HG02798 (cell line): ENCODE measurements around the gene RHOD.

Experiments
- ATAC-seq: cut with Tn5 transposase; IDR thresholded peaks from one replicate; pipeline ENCODE4 v1.9.1; 2021; ENCODE audit warnings: mild to moderate bottlenecking; ENCODE audit not compliant: unreplicated experiment, poor library complexity

Gene RHOD

GRCh38 chr11:67056267-67057204 lies at the start of gene RHOD:
Gene RHOD (plus strand): TSS chr11:67056847. CDS start chr11:67056903, 56 bp downstream.
- ATAC-seq = no peak

GRCh38 chr11:67007126-67007525 lies 49.5 kb upstream of the RHOD start:
- no peak for ATAC-seq

GRCh38 chr11:67010296-67010905 lies 46.2 kb upstream of the RHOD start:
- ATAC-seq = no peak

DNA sequence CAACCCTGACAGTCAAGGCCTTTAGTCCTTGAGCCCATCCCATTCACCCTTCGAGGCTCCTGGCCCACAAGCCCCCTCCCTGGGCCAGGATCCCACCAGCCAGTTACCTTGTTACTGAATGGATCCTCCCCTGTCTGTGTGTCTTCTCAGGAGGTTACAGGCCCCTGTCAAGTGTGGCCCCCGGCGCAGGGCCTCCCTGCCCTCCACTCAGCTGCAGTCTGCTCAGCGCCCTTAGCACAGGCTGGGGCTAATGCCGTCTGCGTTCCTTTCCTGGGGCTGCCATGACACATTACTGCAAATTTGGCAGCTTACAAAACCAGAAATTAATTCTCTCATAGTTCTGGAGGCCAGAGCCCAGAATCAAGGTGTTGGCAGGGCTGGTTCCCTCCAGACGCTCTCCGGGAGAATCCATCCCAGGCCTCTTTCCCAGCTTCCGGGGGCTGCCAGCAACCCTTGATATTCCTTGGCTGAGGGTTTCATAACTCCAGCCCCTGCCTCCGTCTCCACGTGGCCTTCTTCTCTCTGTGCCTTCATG lies 43.1 kb upstream of the RHOD start:
- ATAC-seq = no peak

DNA sequence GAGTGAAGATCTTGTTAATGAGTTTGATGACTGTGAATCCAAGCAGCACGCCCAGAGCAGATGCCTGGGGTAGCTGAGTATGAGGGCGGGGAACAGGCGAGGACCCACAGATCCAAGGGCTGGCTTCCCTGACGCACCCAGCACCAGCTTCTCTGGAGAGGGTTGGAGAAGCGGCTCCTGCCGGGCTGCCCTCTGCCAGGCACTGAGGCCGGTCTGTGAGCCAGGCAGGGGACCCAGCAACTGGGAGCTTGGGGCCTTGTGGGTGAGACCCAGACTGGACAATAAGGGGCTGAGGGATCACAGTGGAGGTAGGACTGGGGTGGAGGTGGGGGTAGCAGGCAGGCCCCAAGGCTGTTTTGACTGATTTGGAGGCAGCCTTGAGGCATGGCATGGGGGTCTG lies 42.3 kb upstream of the RHOD start:
- no peak for ATAC-seq

- ATAC-seq = no peak
Measured at GRCh38 chr11:67015048-67015447, 41.6 kb upstream of the RHOD start.

GRCh38 chr11:67016550-67016949 lies 40.1 kb upstream of the RHOD start:
- no peak for ATAC-seq

- no peak for ATAC-seq
Measured at GRCh38 chr11:67020949-67021348, 35.7 kb upstream of the RHOD start.

- no peak for ATAC-seq
Measured at GRCh38 chr11:67022341-67022933, 34.2 kb upstream of the RHOD start.

GRCh38 chr11:67022961-67023956 lies 33.4 kb upstream of the RHOD start, which contains the start of gene SYT12:
Gene SYT12 (plus strand): TSS chr11:67023134. CDS start chr11:67030145, 7,011 bp downstream.
- ATAC-seq = no peak

DNA sequence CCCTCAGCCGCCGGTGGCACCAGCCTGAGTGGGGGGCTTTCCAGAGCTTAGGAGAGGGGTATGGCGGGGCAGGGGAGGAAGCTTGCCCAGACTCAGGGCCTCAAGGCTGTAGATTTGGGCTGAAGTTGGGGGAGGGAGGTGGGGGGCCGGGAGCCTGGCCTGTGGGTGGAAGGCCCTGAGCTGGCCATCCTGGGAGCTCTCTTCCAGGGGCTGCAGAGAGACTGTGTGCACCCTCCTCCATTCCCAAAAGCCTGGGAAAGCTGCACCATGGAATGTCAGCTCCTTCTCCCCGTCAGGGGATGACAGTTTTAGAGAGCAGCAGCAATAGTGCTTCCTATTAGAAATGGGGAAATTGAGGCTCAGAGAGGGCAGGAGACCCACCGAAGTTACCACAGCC lies 32.7 kb upstream of the RHOD start:
- ATAC-seq = no peak

DNA sequence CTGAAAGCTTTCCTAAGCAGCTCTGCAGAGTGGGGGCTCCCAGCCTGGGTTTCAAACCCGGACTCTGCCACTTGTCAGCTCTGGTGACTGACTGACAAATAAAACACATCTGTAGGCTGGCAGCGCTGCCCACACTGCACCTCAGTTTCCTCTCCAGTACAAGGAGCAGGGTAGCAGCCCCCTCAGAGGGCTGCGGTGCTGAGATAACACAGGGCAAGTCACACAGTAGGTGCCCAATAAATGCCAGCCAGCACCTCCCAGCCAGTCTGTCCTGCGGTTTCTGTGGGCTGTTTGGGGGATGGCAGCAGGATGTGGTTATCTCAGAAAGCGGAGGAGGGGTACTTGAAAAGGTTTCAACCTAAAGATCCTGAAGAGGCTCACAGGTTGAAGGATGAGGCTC lies 32.2 kb upstream of the RHOD start:
- ATAC-seq = no peak

DNA sequence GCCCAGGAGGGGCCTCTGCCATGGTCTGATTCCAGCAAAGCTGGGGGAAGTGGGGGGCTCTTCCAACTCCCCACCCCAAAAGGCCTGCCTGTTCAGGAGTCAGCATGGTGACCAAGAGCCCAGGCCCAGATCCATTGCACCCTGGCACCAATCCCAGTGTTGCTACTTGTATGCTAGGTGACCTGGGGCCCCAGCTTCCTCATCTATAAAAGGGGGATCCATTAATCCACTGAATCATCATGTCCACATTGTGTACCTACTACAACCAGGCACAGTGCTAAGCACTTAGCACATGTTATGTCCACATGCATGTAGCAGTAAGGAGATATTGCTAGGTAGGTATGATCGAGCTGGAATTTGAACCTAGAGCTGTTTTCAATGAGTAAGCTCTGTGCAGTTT lies 31.7 kb upstream of the RHOD start:
- no peak for ATAC-seq

GRCh38 chr11:67025750-67026149 lies 30.9 kb upstream of the RHOD start:
- ATAC-seq = no peak

- ATAC-seq = no peak
Measured at GRCh38 chr11:67026941-67027340, 29.7 kb upstream of the RHOD start.

DNA sequence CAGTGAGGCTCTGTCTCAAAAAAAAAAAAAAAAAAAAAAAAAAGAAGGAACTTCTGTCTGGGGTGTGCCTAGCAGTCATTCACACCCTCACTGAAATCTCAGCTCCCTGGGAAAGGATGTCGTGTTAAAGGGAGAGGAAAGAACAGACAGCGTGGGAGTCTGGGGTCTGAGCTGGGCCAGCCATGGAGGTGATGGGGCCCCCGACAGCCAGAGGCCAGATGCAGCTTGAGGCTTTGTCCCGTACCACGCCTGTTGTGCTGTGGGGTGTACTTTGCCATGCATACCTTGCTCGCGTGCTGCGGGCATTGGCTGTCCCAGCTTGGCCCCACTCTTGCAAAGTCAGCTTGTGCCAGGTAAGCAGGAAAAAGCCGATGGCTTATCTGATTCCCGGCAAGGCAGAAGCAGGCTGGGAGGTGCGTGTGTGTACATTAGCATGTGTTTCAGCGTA lies 29.1 kb upstream of the RHOD start:
- peak; percentile 8 for ATAC-seq

GRCh38 chr11:67027943-67028542 lies 28.6 kb upstream of the RHOD start:
- ATAC-seq = peak; percentile 74

GRCh38 chr11:67029146-67029545 lies 27.5 kb upstream of the RHOD start:
- no peak for ATAC-seq

DNA sequence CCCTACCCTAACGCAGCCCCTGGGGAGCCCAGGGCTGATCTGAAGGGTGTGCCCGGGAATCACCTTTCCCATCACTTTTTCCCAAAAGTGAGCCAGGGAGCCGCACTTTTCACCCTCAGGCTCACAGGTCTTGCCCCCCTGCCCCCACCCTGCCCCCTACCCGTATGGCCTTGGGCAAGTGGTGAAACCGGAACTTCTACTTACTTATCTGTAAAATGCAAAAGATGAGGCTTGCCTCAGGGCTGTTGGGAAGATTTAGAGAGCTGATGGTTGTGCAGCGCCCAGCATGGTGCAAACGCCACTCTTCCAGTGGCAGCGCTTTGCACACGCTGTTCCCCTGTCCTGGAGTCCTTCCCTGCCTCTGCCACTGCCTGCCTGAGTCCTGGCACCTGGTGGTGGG lies 25.7 kb upstream of the RHOD start:
- ATAC-seq = no peak
